Spleen (tissue), 11 donors: ENCODE measurements around the gene CD36. TPM values are rescaled to one million over a fixed set of nuclear protein-coding genes. Genes with fewer than 3 reads are reported as not detected.
"Not testable (repeated sequence)": the region's sequence is repeated elsewhere in the genome, so short reads cannot be mapped to it uniquely, and the experiment has no call there.

Experiments
- DNase-seq: peaks from one replicate; pipeline ENCODE4 v3.0.0-alpha.2; 2020
- H3K27ac ChIP-seq, 8 donors: fragments of 200-600 bp; sonication (generic) in 7 of 8; 1 replicate in 4 of 8; 2 replicates in 4 of 8; pipeline versions ENCODE4 v1.5.0 to v1.8.0; 2016 to 2021; ENCODE audit warnings: inconsistent platforms in 4 of 8, mild to moderate bottlenecking in 4 of 8, moderate library complexity in 1 of 8
- H3K27me3 ChIP-seq, 7 donors: fragments of 200-600 bp; sonication (generic) in 6 of 7; replicated peaks in 1 of 7; 1 replicate in 4 of 7; 2 replicates in 3 of 7; pipeline versions ENCODE4 v1.5.0 to v1.8.0; 2016 to 2021; ENCODE audit warnings: inconsistent platforms in 3 of 7, mild to moderate bottlenecking in 1 of 7
- H3K36me3 ChIP-seq, 6 donors: fragments of 200-600 bp; sonication (generic) in 5 of 6; 1 replicate in 4 of 6; 2 replicates in 2 of 6; pipeline versions ENCODE4 v1.5.0 to v1.8.0; 2016 to 2021; ENCODE audit warnings: inconsistent platforms in 2 of 6
- H3K4me1 ChIP-seq, 6 donors: fragments of 200-600 bp; sonication (generic) in 5 of 6; 1 replicate in 3 of 6; 2 replicates in 3 of 6; pipeline versions ENCODE4 v1.5.0 to v1.8.0; 2016 to 2021; ENCODE audit warnings: inconsistent platforms in 3 of 6
- H3K4me3 ChIP-seq, 8 donors: fragments of 200-600 bp; sonication (generic) in 7 of 8; 1 replicate in 4 of 8; 2 replicates in 4 of 8; pipeline versions ENCODE4 v1.5.0 to v1.8.0; 2016 to 2021; ENCODE audit warnings: inconsistent platforms in 4 of 8, mild to moderate bottlenecking in 4 of 8, moderate library complexity in 2 of 8
- H3K9me3 ChIP-seq, 8 donors: fragments of 200-600 bp; sonication (generic) in 7 of 8; 1 replicate in 4 of 8; 2 replicates in 4 of 8; pipeline versions ENCODE4 v1.5.0 to v1.8.0; 2016 to 2021; ENCODE audit warnings: inconsistent platforms in 4 of 8
- POLR2A ChIP-seq, 3 donors: fragments of 450-650 bp; IDR thresholded peaks; one replicate each; pipeline ENCODE4 v1.5.1; 2017; ENCODE audit warnings: antibody characterized with exemption in 3 of 3, mild to moderate bottlenecking in 1 of 3
- POLR2AphosphoS5 ChIP-seq, 3 donors: sonication (generic); formaldehyde crosslinking; IDR thresholded peaks; one replicate each; pipeline ENCODE4 v1.5.1; 2017; ENCODE audit warnings: antibody characterized with exemption in 3 of 3
- WGBS, 5 donors: extraction: QIAGEN DNeasy Blood & Tissue Kit in 3 of 5; methylation state at CpG; one replicate each; pipeline versions ENCODE4 v1.1.5 to v1.1.7; 2013 to 2018; 5-methylcytosine and 5-hydroxymethylcytosine counted together
- intact Hi-C: fragments of 100-400 bp; cut with DNase I; formaldehyde crosslinking; loops from one replicate; pipeline ENCODE4 v1.15.0; 2023; ENCODE audit warnings: low total_unique reads
- polyA plus RNA-seq, 3 donors: library from polyadenylated mRNA; stranded (reverse); fragments of 200-250 nt; gene quantifications; one replicate each; pipeline ENCODE4 v1.2.1, GENCODE V29; 2013
- total RNA-seq, 7 donors: library from RNA; depleted of rRNA in 3 of 7; stranded (reverse); fragments of >200 nt in 3 of 7; fragmentation: NEBNext Ultra II Directional in 4 of 7; extraction: Animal tissue kit (Norgen Biotek cat#: 25700) in 4 of 7; gene quantifications; one replicate each; pipeline versions ENCODE4 v1.1.0 to v1.2.1, GENCODE V29; 2016 to 2021
- TF ChIP-seq, protein P1 (sequence below), 11 experiments: fragments of 200-600 bp in 7 of 11; fragments of 450-650 bp in 4 of 11; sonication (generic) in 4 of 11; IDR thresholded peaks in 8 of 11; conservative IDR thresholded peaks in 3 of 11; 1 replicate in 7 of 11; 2 replicates in 4 of 11; pipeline versions ENCODE4 v1.4.0 to v1.8.0; 2016 to 2021; ENCODE audit warnings: antibody characterized with exemption in 11 of 11, inconsistent platforms in 4 of 11, mild to moderate bottlenecking in 1 of 11
- donor health status: healthy with polysubstance abuse.
- donor health status: DM: no; HTN: no; CAD: no; lungs with moderate emphysema.
- donor health status: DM: no; HTN: no; CAD: no.
- donor health status: Bipolar disorder and iron deficiency.
- donor health status: healthy.
- donor health status: DM: no; HTN: no; CAD: no.
- donor health status: DM: yes; HTN: yes; CAD: no.

Gene CD36
- total and polyA plus RNA-seq, 10 donors: 35.7 to 1,075 (median 595) TPM

DNA sequence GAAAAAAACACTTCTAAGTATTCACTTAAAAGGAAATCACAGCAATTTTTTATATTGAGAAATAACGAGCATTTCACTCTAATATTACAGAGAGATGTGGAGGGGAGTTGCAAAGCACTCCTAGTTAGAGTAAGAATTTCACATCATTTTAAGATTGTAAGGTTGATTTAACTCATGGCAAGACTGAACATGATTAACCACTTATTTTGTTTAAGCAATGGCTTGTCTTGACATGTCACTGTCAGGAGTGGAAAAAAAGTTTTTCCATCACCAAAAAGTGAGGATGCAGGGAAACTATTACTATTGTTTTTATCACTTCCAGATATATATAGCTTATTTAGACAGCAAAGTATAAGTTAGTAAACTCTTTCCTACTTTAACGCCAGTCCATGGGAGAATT lies 27.1 kb downstream of the CD36 start:
- Histone ChIP-seq H3K36me3 (peaks cover 0 to 97% (median 3%) of the 10 kb centered on the region in 6 donors), H3K9me3 (no peaks in the 10 kb centered on the region), H3K27me3 (no peaks in the 10 kb centered on the region), H3K27ac (no peak overlapping the region), H3K4me1 (no peaks in the 10 kb centered on the region), H3K4me3 (no peak overlapping the region)
- WGBS, 5 donors: 66 to 86% (median 77%) methylated on average over 2 of the region's 2 CpGs
- no peak for TF ChIP-seq POLR2A (IDR thresholded peaks at IDR 0.05)
- TF ChIP-seq, protein P1, sequence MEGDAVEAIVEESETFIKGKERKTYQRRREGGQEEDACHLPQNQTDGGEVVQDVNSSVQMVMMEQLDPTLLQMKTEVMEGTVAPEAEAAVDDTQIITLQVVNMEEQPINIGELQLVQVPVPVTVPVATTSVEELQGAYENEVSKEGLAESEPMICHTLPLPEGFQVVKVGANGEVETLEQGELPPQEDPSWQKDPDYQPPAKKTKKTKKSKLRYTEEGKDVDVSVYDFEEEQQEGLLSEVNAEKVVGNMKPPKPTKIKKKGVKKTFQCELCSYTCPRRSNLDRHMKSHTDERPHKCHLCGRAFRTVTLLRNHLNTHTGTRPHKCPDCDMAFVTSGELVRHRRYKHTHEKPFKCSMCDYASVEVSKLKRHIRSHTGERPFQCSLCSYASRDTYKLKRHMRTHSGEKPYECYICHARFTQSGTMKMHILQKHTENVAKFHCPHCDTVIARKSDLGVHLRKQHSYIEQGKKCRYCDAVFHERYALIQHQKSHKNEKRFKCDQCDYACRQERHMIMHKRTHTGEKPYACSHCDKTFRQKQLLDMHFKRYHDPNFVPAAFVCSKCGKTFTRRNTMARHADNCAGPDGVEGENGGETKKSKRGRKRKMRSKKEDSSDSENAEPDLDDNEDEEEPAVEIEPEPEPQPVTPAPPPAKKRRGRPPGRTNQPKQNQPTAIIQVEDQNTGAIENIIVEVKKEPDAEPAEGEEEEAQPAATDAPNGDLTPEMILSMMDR (IDR thresholded peaks at IDR 0.05 in 8 of 11, conservative IDR thresholded peaks at IDR 0.05 in 3 of 11): no peak
- no peak for TF ChIP-seq POLR2AphosphoS5 (IDR thresholded peaks at IDR 0.05)
- no peak for DNase-seq
- intact Hi-C loops: no loop called here

GRCh38 chr7:80666376-80666775 lies 27.9 kb downstream of the CD36 start:
- Histone ChIP-seq H3K27ac (no peak overlapping the region), H3K36me3 (peaks cover 0 to 97% (median 3%) of the 10 kb centered on the region in 6 donors), H3K9me3 (no peaks in the 10 kb centered on the region), H3K4me1 (no peaks in the 10 kb centered on the region), H3K4me3 (no peak overlapping the region), H3K27me3 (no peaks in the 10 kb centered on the region)
- no peak for DNase-seq
- WGBS, 5 donors: 84 to 95% (median 88%) methylated on average over 2 of the region's 2 CpGs
- intact Hi-C loops: no loop called here
- TF ChIP-seq POLR2AphosphoS5 (IDR thresholded peaks at IDR 0.05) (no peak), POLR2A (IDR thresholded peaks at IDR 0.05) (no peak)
- TF ChIP-seq, protein P1 (IDR thresholded peaks at IDR 0.05 in 8 of 11, conservative IDR thresholded peaks at IDR 0.05 in 3 of 11): no peak

DNA sequence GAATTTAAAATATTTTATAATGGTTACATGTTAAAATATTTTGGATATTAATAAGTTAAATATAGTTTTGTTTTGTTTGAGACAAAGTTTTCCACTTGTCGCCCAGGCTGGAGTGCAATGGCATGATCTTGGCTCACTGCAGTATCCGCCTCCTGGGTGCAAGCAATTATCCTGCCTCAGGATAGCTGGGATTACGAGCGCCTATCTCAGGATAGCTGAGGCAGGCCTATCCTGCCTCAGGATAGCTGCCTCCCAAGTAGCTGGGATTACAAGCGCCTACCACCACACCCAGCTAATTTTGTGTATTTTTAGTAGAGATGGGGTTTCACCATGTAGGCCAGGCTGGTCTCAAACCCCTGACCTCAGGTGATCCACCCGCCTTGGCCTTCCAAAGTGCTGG lies 30.9 kb downstream of the CD36 start:
- H3K4me3 ChIP-seq, H3K4me1 ChIP-seq, H3K27me3 ChIP-seq, H3K27ac ChIP-seq, intact Hi-C loops, H3K9me3 ChIP-seq, DNase-seq: not testable (repeated sequence)
- TF ChIP-seq POLR2AphosphoS5 (IDR thresholded peaks at IDR 0.05): peak in 1 of 3 donors; percentile 25
- peaks cover 0 to 99% (median 1%) of the 10 kb centered on the region in 6 donors for H3K36me3 ChIP-seq
- 85 to 96% (median 88%) methylated on average over 5 to 6 of the region's 6 CpGs for WGBS, 5 donors

DNA sequence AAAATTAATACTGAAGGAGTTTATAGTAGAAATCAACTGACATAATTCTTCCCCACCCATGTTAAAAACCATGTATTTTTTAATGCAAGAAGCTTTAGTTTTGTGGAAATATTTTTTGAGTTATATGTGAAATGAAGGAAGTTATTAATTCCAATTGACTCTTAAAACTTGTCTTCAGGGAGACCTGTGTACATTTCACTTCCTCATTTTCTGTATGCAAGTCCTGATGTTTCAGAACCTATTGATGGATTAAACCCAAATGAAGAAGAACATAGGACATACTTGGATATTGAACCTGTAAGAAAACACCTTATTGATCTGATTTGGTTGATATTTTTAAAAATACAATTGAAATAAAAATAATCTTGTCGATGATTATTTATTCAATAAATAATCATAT lies 33.3 kb downstream of the CD36 start:
- Histone ChIP-seq H3K36me3 (peaks cover 0 to 100% (median 1%) of the 10 kb centered on the region in 6 donors), H3K9me3 (no peaks in the 10 kb centered on the region), H3K4me1 (no peaks in the 10 kb centered on the region), H3K27me3 (no peaks in the 10 kb centered on the region), H3K27ac (no peak overlapping the region), H3K4me3 (no peak overlapping the region)
- 92 to 96% (median 95%) methylated on average over 1 of the region's 1 CpG for WGBS, 5 donors
- no peak for TF ChIP-seq POLR2AphosphoS5 (IDR thresholded peaks at IDR 0.05)
- TF ChIP-seq, protein P1 (IDR thresholded peaks at IDR 0.05 in 8 of 11, conservative IDR thresholded peaks at IDR 0.05 in 3 of 11): no peak
- TF ChIP-seq POLR2A (IDR thresholded peaks at IDR 0.05): no peak
- DNase-seq: no peak
- intact Hi-C loops: loop anchor here (10.0 kb wide), 1 partner anchor 237 kb away; no protein-coding TSS in a partner anchor

GRCh38 chr7:80675090-80675489 lies 36.6 kb downstream of the CD36 start:
- H3K27me3 ChIP-seq: no peaks in the 10 kb centered on the region
- H3K36me3 ChIP-seq: peaks cover 0 to 74% (median 0%) of the 10 kb centered on the region in 6 donors
- intact Hi-C loops: loop anchor here (10.0 kb wide), 1 partner anchor 240 kb away; no protein-coding TSS in a partner anchor

More at GRCh38 chr7:80675090-80675489, 36.6 kb downstream of the CD36 start:
- Histone ChIP-seq H3K4me1 (no peaks in the 10 kb centered on the region), H3K4me3 (no peak overlapping the region), H3K9me3 (no peaks in the 10 kb centered on the region), H3K27ac (no peak overlapping the region)
- no peak for DNase-seq
- 84 to 93% (median 88%) methylated on average over 1 of the region's 1 CpG for WGBS, 5 donors
- TF ChIP-seq POLR2A (IDR thresholded peaks at IDR 0.05): no peak
- TF ChIP-seq POLR2AphosphoS5 (IDR thresholded peaks at IDR 0.05): no peak
- TF ChIP-seq, protein P1 (IDR thresholded peaks at IDR 0.05 in 8 of 11, conservative IDR thresholded peaks at IDR 0.05 in 3 of 11): no peak
